ENCODE results near the gene HDAC3. TPM values are rescaled to one million over a fixed set of nuclear protein-coding genes. Genes with fewer than 3 reads are reported as not detected.

The HDAC3 gene
- polyA plus RNA-seq, 1 of the 3 experiments (the other 2 are of a cell fraction): 104 TPM

- H3K9ac ChIP-seq: peak overlapping the region; percentile 79
- H3K79me2 ChIP-seq (ENCODE audit: insufficient read depth): peaks cover 20% of the 10 kb centered on the region; the same call in 1 of the 2 replicates
- peak overlapping the region; percentile 69 for H3K4me2 ChIP-seq
- no peaks in the 10 kb centered on the region for H4K20me1 ChIP-seq (ENCODE audit: insufficient read depth)
- H2AFZ ChIP-seq (ENCODE audit: low read depth): peak overlapping the region; percentile 81
- peak overlapping the region; percentile 72 to 96 for H3K27ac ChIP-seq (ENCODE audit: low read depth in 2 of 2, low read length in 1 of 2)
- no peak for TF ChIP-seq FOSL2 (IDR thresholded peaks at IDR 0.05; ENCODE audit: borderline replicate concordance, low read depth)
- TF ChIP-seq GATA2 (CRISPR knock-in tag; IDR thresholded peaks at IDR 0.05): no peak
- no peak for TF ChIP-seq RXRA (IDR thresholded peaks at IDR 0.05; ENCODE audit: borderline replicate concordance, low read depth)
- no peak for TF ChIP-seq FOXM1 (IDR thresholded peaks at IDR 0.05; ENCODE audit: low read depth)
- no peak for TF ChIP-seq ELF1 (IDR thresholded peaks at IDR 0.05)
- no peak for TF ChIP-seq TCF12 (IDR thresholded peaks at IDR 0.05)
- TF ChIP-seq CHD2 (IDR thresholded peaks at IDR 0.05; ENCODE audit: low read length, partially characterized antibody): no peak
- DNase-seq: peak; percentile 43
- ChIA-PET POLR2A (interaction anchor here (1.0 to 2.0 kb wide), 5 partner anchors 11 to 288 kb away, joined by 3 to 6 read pairs (median 5); partner anchors contain the start of gene RNF14), CTCF (interaction anchor here (0.7 to 4.8 kb wide), 7 partner anchors 11 to 288 kb away, joined by 3 to 50 read pairs (median 8); partner anchors contain the start of gene RNF14)
- 32% methylated on average over 2 of the region's 2 CpGs for WGBS (ENCODE audit: low lambda C conversion rate)
- H3K4me1 ChIP-seq (ENCODE audit: control insufficient read depth in 1 of 2, insufficient read depth in 2 of 2, low read depth in 1 of 2, low read length in 1 of 2): peaks cover 19 to 40% of the 10 kb centered on the region in 2 experiments; a peak in 3 of 4 replicates
- no peaks in the 10 kb centered on the region for H3K9me3 ChIP-seq
- peaks cover 8 to 18% of the 10 kb centered on the region in 2 experiments for H3K36me3 ChIP-seq (replicated peaks in 1 of 2; ENCODE audit: control insufficient read depth in 1 of 2, insufficient read depth in 2 of 2, low read length in 1 of 2)
- peaks cover 22% of the 10 kb centered on the region for H3F3A ChIP-seq (replicated peaks; ENCODE audit: insufficient read depth)
- H3K27me3 ChIP-seq (ENCODE audit: insufficient read depth): no peaks in the 10 kb centered on the region
- H3K4me3 ChIP-seq (ENCODE audit: low read depth in 2 of 2, low read length in 1 of 2): peak overlapping the region; percentile 52 to 55
- H3K9me2 ChIP-seq: no peaks in the 10 kb centered on the region
These were observed 44.6 kb upstream of the HDAC3 start for GRCh38 chr5:141681295-141681694.

- Histone ChIP-seq H2AFZ (ENCODE audit: low read depth) (peak overlapping the region; percentile 81), H3K9me2 (no peaks in the 10 kb centered on the region), H3K79me2 (ENCODE audit: insufficient read depth) (peaks cover 20% of the 10 kb centered on the region; the same call in 1 of the 2 replicates), H3K36me3 (replicated peaks in 1 of 2; ENCODE audit: control insufficient read depth in 1 of 2, insufficient read depth in 2 of 2, low read length in 1 of 2) (peaks cover 8 to 18% of the 10 kb centered on the region in 2 experiments), H3F3A (replicated peaks; ENCODE audit: insufficient read depth) (peaks cover 22% of the 10 kb centered on the region), H3K4me3 (ENCODE audit: low read depth in 2 of 2, low read length in 1 of 2) (peak overlapping the region; percentile 52 to 55), H3K4me2 (peak overlapping the region; percentile 69), H3K9ac (peak overlapping the region; percentile 79), H3K4me1 (ENCODE audit: control insufficient read depth in 1 of 2, insufficient read depth in 2 of 2, low read depth in 1 of 2, low read length in 1 of 2) (peaks cover 19 to 40% of the 10 kb centered on the region in 2 experiments; a peak in 3 of 4 replicates), H3K27ac (ENCODE audit: low read depth in 2 of 2, low read length in 1 of 2) (peak overlapping the region; percentile 72 to 96), H3K9me3 (no peaks in the 10 kb centered on the region), H3K27me3 (ENCODE audit: insufficient read depth) (no peaks in the 10 kb centered on the region), H4K20me1 (ENCODE audit: insufficient read depth) (no peaks in the 10 kb centered on the region)
- ChIA-PET CTCF (interaction anchor here (0.7 to 4.8 kb wide), 7 partner anchors 10 to 288 kb away, joined by 3 to 50 read pairs (median 8); partner anchors contain the start of gene RNF14), POLR2A (interaction anchor here (1.0 to 2.0 kb wide), 4 partner anchors 10 to 288 kb away, joined by 3 to 5 read pairs (median 4); partner anchors contain the start of gene RNF14)
- 19% methylated on average over 6 of the region's 6 CpGs for WGBS (ENCODE audit: low lambda C conversion rate)
- TF ChIP-seq TAF1 (IDR thresholded peaks at IDR 0.05; ENCODE audit: borderline replicate concordance, low read depth, low read length) (peak; percentile 25; the same call in 1 of the 2 replicates), MXI1 (IDR thresholded peaks at IDR 0.05; ENCODE audit: low read depth, low read length) (peak; percentile 70), NFIC (IDR thresholded peaks at IDR 0.05; ENCODE audit: borderline replicate concordance) (no peak), TEAD4 (IDR thresholded peaks at IDR 0.05; ENCODE audit: borderline replicate concordance, insufficient read depth) (no peak), GABPA (IDR thresholded peaks at IDR 0.05; ENCODE audit: low read depth) (peak; percentile 63), POLR2AphosphoS5 (IDR thresholded peaks at IDR 0.05; ENCODE audit: low read depth, low read length) (peak; percentile 83)
- peak; percentile 90 for DNase-seq
These were observed 44.1 kb upstream of the HDAC3 start for GRCh38 chr5:141680751-141681201.
